Liver (tissue), 9 donors: ENCODE data around the gene TNP2. TPM values are rescaled to one million over a fixed set of nuclear protein-coding genes. Genes with fewer than 3 reads are reported as not detected.
A peak's percentile ranks its signal among the peaks of the same experiment; 100 is the strongest.

Source experiments
- DNase-seq: peaks from one replicate; pipeline ENCODE4 v3.0.0-alpha.2; 2017; ENCODE audit warnings: low spot score
- H3K27ac ChIP-seq, 2 donors: one replicate each; pipeline ENCODE4 v1.7.0; 2013; ENCODE audit warnings: inconsistent platforms in 2 of 2, low read length in 2 of 2, control low read depth in 1 of 2, low read depth in 1 of 2, mild to moderate bottlenecking in 1 of 2
- H3K27me3 ChIP-seq, 4 donors: one replicate each; pipeline versions ENCODE4 v1.6.1 to v1.7.0; 2013; ENCODE audit warnings: low read length in 3 of 4, inconsistent platforms in 1 of 4, mild to moderate bottlenecking in 1 of 4, moderate library complexity in 1 of 4; ENCODE audit not compliant: control insufficient read depth in 4 of 4, insufficient read depth in 4 of 4
- H3K36me3 ChIP-seq, 4 donors: one replicate each; pipeline versions ENCODE4 v1.6.1 to v1.7.0; 2013; ENCODE audit warnings: low read length in 3 of 4, mild to moderate bottlenecking in 3 of 4, low read depth in 1 of 4, moderate library complexity in 1 of 4; ENCODE audit not compliant: control insufficient read depth in 4 of 4, insufficient read depth in 3 of 4
- H3K4me1 ChIP-seq, 4 donors: one replicate each; pipeline versions ENCODE4 v1.6.1 to v1.7.0; 2013; ENCODE audit warnings: low read length in 3 of 4, mild to moderate bottlenecking in 3 of 4, moderate library complexity in 1 of 4; ENCODE audit not compliant: control insufficient read depth in 4 of 4, insufficient read depth in 4 of 4
- H3K4me3 ChIP-seq, 3 donors: one replicate each; pipeline versions ENCODE4 v1.6.1 to v1.7.0; 2013; ENCODE audit warnings: low read length in 3 of 3, control low read depth in 1 of 3, low read depth in 1 of 3, mild to moderate bottlenecking in 1 of 3
- H3K9ac ChIP-seq, 2 donors: one replicate each; pipeline ENCODE4 v1.7.0; 2013; ENCODE audit warnings: low read length in 2 of 2, mild to moderate bottlenecking in 2 of 2, moderate library complexity in 2 of 2, control low read depth in 1 of 2, low read depth in 1 of 2
- H3K9me3 ChIP-seq, 4 donors: one replicate each; pipeline versions ENCODE4 v1.6.1 to v1.7.0; 2013; ENCODE audit warnings: low read length in 3 of 4; ENCODE audit not compliant: control insufficient read depth in 4 of 4
- ATF3 ChIP-seq: IDR thresholded peaks from 2 replicates; pipeline ENCODE4 v1.6.1; 2016; ENCODE audit warnings: antibody characterized with exemption
- CTCF ChIP-seq: fragments of 150-350 bp; IDR thresholded peaks from 2 replicates; pipeline ENCODE4 v1.5.1; 2017; ENCODE audit warnings: improper control_type of control experiment, low read depth, low read length; ENCODE audit not compliant: missing input control
- EGR1 ChIP-seq, 2 donors: IDR thresholded peaks; 2 replicates each; pipeline ENCODE4 v1.6.1; 2016 to 2018; ENCODE audit warnings: antibody characterized with exemption in 2 of 2, low read depth in 2 of 2
- FOXA1 ChIP-seq: IDR thresholded peaks from 2 replicates; pipeline ENCODE4 v1.6.1; 2016; ENCODE audit warnings: antibody characterized with exemption
- FOXA2 ChIP-seq: IDR thresholded peaks from 2 replicates; pipeline ENCODE4 v1.6.1; 2016; ENCODE audit warnings: antibody characterized with exemption
- GABPA ChIP-seq, 2 donors: IDR thresholded peaks in 1 of 2; conservative IDR thresholded peaks in 1 of 2; 2 replicates each; pipeline ENCODE4 v1.6.1; 2016; ENCODE audit warnings: antibody characterized with exemption in 2 of 2, mild to moderate bottlenecking in 1 of 2, moderate library complexity in 1 of 2
- HNF4A ChIP-seq, 2 donors: conservative IDR thresholded peaks; 2 replicates each; pipeline ENCODE4 v1.6.1; 2016; ENCODE audit warnings: antibody characterized with exemption in 2 of 2, mild to moderate bottlenecking in 2 of 2
- HNF4G ChIP-seq: IDR thresholded peaks from 2 replicates; pipeline ENCODE4 v1.6.1; 2016; ENCODE audit warnings: antibody characterized with exemption
- JUND ChIP-seq, 2 donors: IDR thresholded peaks; 2 replicates each; pipeline ENCODE4 v1.6.1; 2016; ENCODE audit warnings: antibody characterized with exemption in 2 of 2
- MAX ChIP-seq: IDR thresholded peaks from 2 replicates; pipeline ENCODE4 v1.6.1; 2016; ENCODE audit warnings: antibody characterized with exemption
- NR2F2 ChIP-seq: IDR thresholded peaks from 2 replicates; pipeline ENCODE4 v1.6.1; 2016; ENCODE audit warnings: antibody characterized with exemption
- RAD21 ChIP-seq, 2 donors: IDR thresholded peaks; 2 replicates each; pipeline ENCODE4 v1.6.1; 2016; ENCODE audit warnings: antibody characterized with exemption in 2 of 2, mild to moderate bottlenecking in 2 of 2
- REST ChIP-seq: IDR thresholded peaks from 2 replicates; pipeline ENCODE4 v1.6.1; 2016; ENCODE audit warnings: antibody characterized with exemption, mild to moderate bottlenecking
- RXRA ChIP-seq, 2 donors: IDR thresholded peaks; 2 replicates each; pipeline ENCODE4 v1.6.1; 2017 to 2018; ENCODE audit warnings: antibody characterized with exemption in 2 of 2, mild to moderate bottlenecking in 1 of 2
- SP1 ChIP-seq: IDR thresholded peaks from 2 replicates; pipeline ENCODE4 v1.6.1; 2018; ENCODE audit warnings: antibody characterized with exemption, mild to moderate bottlenecking
- TAF1 ChIP-seq: conservative IDR thresholded peaks from 2 replicates; pipeline ENCODE4 v1.6.1; 2016; ENCODE audit warnings: antibody characterized with exemption, mild to moderate bottlenecking
- YY1 ChIP-seq: IDR thresholded peaks from 2 replicates; pipeline ENCODE4 v1.6.1; 2016; ENCODE audit warnings: antibody characterized with exemption, mild to moderate bottlenecking
- ZBTB33 ChIP-seq: IDR thresholded peaks from 2 replicates; pipeline ENCODE4 v1.6.1; 2016; ENCODE audit warnings: antibody characterized with exemption
- WGBS: extraction: QIAGEN DNeasy Blood & Tissue Kit; methylation state at CpG from one replicate; pipeline ENCODE4 v1.1.7; 2013; 5-methylcytosine and 5-hydroxymethylcytosine counted together
- polyA plus RNA-seq, 2 donors: library from polyadenylated mRNA; stranded (reverse) in 1 of 2; unstranded in 1 of 2; fragments of 200-250 nt in 1 of 2; fragments of >200 nt in 1 of 2; fragmentation: Nextera tagmentation in 1 of 2; extraction: Ambion mirVana in 1 of 2; gene quantifications; one replicate each; pipeline versions ENCODE4 v1.2.1 to v1.2.3, GENCODE V29; 2013 to 2015
- total RNA-seq, 2 donors: library from RNA; depleted of rRNA; stranded (reverse); fragments of >200 nt; gene quantifications; one replicate each; pipeline ENCODE4 v1.2.3, GENCODE V29; 2014
- donor health status: healthy.
- donor health status: healthy.
- donor health status: healthy.
- donor health status: healthy.
- donor health status: healthy.

The TNP2 gene
- total and polyA plus RNA-seq, 4 donors: not detected

GRCh38 chr16:11309895-11310633 is 40.9 kb upstream of the TNP2 start:
- TF ChIP-seq HNF4A (conservative IDR thresholded peaks at IDR 0.05): peak in 1 of 2 donors; percentile 50
- TF ChIP-seq ZBTB33: no peak
- peak in 1 of 2 donors; percentile 44 for TF ChIP-seq RXRA (IDR thresholded peaks at IDR 0.05)
- TF ChIP-seq SP1: peak; percentile 71
- peak; percentile 27 for TF ChIP-seq NR2F2
- 61% methylated on average over 9 of the region's 9 CpGs for WGBS
- peaks cover 0 to 5% (median 1%) of the 10 kb centered on the region in 4 donors for H3K4me1 ChIP-seq
- DNase-seq: no peak
- no peak overlapping the region for H3K9ac ChIP-seq
- H3K36me3 ChIP-seq: no peaks in the 10 kb centered on the region
- H3K9me3 ChIP-seq: no peaks in the 10 kb centered on the region
- no peak overlapping the region for H3K4me3 ChIP-seq
- no peak overlapping the region for H3K27ac ChIP-seq
- H3K27me3 ChIP-seq: no peaks in the 10 kb centered on the region

GRCh38 chr16:11308493-11309283 is 39.6 kb upstream of the TNP2 start:
- DNase-seq: no peak

More at GRCh38 chr16:11308493-11309283, 39.6 kb upstream of the TNP2 start:
- 83% methylated on average over 15 of the region's 15 CpGs for WGBS
- Histone ChIP-seq H3K36me3 (no peaks in the 10 kb centered on the region), H3K4me3 (no peak overlapping the region), H3K27ac (no peak overlapping the region), H3K4me1 (peaks cover 0 to 5% (median 1%) of the 10 kb centered on the region in 4 donors), H3K27me3 (no peaks in the 10 kb centered on the region), H3K9ac (no peak overlapping the region), H3K9me3 (no peaks in the 10 kb centered on the region)
- TF ChIP-seq ATF3 (no peak), FOXA1 (no peak), HNF4A (conservative IDR thresholded peaks at IDR 0.05) (no peak), ZBTB33 (no peak), REST (no peak), NR2F2 (no peak), TAF1 (no peak), MAX (no peak), RAD21 (IDR thresholded peaks at IDR 0.05) (no peak), EGR1 (IDR thresholded peaks at IDR 0.05; ENCODE audit: low read depth in 2 of 2) (no peak), YY1 (no peak), RXRA (IDR thresholded peaks at IDR 0.05) (no peak), JUND (IDR thresholded peaks at IDR 0.05) (no peak), GABPA (IDR thresholded peaks at IDR 0.05 in 1 of 2, conservative IDR thresholded peaks at IDR 0.05 in 1 of 2) (no peak), HNF4G (no peak), FOXA2 (no peak), SP1 (no peak), CTCF (no peak)
